NCI-H2107 treated with DMSO at 0.1 percent for 48 hours (cell line): ENCODE results near the gene ABCF3.

Source experiments
- DNase-seq: peaks from one replicate; lab custom pipeline; 2025; ENCODE audit not compliant: unreplicated experiment; lab: John Stamatoyannopoulos, UW

Gene ABCF3

DNA sequence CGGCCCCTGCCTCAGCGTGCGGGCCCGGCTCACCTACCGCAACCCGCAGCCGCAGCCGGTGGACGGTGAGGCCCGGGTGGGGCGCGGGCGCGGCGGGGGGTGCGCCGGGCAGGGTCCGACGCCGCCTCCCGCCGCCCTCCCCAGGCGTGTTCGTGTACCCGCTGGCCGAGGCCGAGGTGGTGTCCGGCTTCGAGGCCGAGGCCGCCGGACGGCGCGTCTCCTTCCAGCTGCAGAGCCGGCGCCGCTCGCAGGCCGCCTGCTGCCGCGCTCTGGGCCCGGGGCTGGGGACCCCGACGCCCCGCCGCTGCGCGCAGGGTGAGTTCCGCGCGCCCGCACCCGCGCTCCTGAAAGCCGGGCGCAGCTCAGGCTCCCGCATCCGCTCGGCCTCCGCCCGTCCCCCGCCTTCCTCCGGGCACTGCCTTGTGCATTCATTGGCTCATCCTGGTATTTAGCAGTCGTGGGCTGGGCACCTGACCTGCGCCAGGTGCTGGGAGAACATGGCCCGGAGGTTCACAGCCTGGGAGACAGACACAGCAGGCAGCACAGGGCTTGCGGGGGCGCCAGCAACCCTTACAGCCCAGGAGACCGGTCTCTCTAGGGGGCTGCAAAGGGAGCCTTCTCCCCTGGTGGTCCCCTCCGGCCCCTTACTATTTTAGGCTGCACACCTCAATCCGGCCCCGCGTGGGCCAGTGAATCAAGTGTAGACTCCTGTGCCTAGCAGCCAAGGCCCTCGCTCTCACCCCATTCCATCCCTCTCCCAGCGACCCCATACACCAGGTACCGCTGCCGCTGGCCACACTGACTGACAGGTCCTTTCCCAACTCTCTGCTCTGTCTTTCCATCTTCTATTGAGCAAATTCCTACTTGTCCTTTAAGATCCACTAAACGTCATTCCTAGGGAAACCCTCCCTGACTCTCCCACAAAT lies 44.9 kb downstream of the ABCF3 start:
- peak; percentile 79 for DNase-seq

DNA sequence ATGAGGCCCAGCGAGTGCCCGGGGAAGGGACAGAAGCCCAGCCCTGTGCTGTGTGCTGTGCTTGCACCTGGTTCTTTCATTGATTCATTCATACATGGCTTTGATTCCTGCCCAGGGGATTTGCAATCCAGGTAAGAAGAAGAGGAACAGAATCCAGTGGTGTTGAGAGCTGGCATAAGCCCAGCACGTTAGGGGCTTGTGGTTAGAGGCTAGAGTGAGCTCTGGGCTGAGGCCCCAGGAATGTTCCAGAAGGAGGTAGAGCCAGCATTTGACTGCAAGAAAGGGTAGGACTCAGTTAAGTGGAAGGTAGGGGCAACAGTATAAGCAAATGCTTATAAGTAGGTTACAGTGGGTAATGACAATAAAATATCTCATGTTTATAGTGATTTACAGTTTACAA lies 45.7 kb downstream of the ABCF3 start:
- peak; percentile 63 for DNase-seq

GRCh38 chr3:184233127-184233843 lies 47.3 kb downstream of the ABCF3 start:
- no peak for DNase-seq

DNA sequence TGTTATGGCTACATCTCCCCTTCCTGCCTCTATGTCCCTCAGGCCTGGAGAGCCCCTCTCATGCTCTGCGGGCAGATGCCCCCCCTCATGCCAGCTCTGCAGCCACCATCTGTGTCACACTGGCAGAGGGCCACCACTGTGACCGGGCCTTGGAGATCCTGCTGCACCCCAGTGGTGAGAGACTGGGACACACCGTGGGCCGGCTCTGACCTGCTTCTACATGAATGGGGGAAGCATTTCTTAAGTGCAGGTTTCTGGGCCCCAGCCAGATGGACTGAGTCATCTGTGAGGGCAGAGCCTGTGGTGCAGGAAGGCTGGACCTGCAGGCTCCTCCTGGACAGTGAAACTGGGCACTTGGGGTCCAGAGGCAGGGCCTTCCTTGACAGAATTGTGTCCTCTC lies 48.2 kb downstream of the ABCF3 start:
- DNase-seq: no peak

- DNase-seq: no peak
Observed at GRCh38 chr3:184234671-184235380, 48.8 kb downstream of the ABCF3 start.

DNA sequence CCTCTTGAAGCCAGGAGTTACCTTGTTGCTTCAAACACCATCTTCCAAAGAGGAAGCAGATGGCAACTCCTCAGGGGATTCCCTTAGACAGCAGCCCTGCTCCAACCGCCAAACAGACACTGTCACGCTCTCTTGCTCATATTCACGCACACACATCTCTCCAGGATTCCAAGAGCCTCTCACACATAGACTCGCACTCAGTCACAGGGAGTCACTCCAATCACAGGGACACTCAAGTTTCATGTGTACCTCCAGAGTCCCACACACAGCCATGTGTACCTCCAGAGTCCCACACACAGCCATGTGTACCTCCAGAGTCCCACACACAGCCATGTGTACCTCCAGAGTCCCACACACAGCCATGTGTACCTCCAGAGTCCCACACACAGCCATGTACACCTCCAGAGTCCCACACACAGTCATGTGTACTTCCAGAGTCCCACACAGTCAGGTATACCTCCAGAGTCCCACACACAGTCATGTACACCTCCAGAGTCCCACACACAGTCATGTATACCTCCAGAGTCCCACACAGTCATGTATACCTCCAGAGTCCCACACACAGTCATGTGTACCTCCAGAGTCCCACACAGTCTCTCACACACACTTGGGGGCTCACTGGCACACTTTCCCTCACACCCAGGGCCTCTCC lies 49.5 kb downstream of the ABCF3 start:
- DNase-seq: peak; percentile 41

- DNase-seq: no peak
Observed at GRCh38 chr3:184236033-184236410, 50.0 kb downstream of the ABCF3 start.

- DNase-seq: no peak
Observed at GRCh38 chr3:184236636-184237035, 50.6 kb downstream of the ABCF3 start.

GRCh38 chr3:184237211-184237610 lies 51.2 kb downstream of the ABCF3 start:
- DNase-seq: no peak

DNA sequence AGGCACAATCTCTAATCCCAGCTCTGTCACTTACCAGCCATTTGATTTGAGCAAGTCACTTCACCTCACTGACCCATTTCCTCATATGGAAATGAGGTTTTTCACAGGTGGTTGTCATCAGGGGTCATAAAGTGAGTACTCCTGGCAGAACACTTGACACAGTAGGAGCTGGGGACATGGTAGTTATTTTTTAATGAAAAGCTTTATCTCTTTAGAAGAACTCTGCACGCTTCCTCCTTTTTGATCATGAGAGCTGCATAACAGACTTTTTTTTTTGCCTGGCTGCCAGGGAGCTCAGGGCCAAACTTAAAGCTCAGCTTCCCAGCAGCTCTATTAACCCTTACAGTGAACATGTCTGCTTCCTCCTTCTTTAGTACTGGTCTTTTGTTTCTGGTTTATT lies 51.8 kb downstream of the ABCF3 start:
- DNase-seq: no peak

GRCh38 chr3:184238246-184238818 lies 52.3 kb downstream of the ABCF3 start:
- DNase-seq: no peak

DNA sequence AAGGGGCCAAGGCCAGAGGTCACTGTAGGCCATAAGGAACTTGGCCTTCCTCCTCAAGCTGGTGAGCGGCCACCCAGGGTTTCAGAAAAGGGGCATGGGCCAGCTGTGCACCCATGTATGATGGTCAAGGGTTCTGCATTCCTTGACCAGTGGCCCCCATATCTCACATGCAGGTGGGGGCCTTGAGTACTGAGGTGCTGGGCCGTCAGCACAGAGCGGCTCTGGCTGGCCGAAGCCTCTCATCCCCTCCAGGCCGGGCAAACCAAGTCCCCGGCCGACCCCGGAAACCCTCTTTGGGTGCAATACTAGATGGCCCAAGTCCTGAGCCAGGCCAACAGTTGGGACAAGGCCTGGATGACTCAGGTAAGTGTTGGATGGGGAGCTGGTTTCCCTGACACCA lies 53.2 kb downstream of the ABCF3 start:
- DNase-seq: no peak

DNA sequence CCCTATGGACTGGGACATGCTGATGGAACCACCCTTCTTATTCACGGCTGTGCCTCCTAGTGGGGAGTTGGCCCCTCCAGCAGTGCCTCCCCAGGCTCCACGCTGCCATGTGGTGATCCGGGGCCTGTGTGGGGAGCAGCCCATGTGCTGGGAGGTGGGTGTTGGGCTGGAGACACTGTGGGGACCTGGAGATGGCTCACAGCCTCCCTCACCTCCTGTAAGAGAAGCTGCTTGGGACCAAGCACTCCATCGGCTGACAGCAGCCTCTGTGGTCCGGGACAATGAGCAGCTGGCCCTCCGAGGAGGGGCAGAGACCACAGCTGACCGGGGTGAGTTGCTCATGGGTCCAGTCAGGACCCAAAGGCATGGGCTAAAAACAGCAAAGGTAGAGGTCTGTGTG lies 53.7 kb downstream of the ABCF3 start:
- no peak for DNase-seq

- DNase-seq: no peak
Observed at GRCh38 chr3:184240384-184241140, 54.6 kb downstream of the ABCF3 start.

DNA sequence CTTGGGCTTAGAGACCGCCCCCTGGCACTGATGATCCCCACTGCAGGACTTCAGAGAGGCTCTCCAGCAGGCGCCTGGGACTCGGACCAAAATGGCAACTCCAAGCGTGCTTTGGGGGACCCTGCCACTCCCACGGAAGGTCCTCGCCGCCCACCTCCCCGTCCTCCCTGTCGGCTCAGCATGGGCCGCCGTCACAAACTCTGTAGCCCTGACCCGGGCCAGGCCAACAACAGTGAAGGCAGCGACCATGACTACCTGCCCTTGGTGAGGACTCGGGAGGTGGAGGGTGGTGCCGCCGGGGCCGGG lies 55.1 kb downstream of the ABCF3 start:
- no peak for DNase-seq

GRCh38 chr3:184241447-184242296 lies 55.7 kb downstream of the ABCF3 start:
- no peak for DNase-seq

DNA sequence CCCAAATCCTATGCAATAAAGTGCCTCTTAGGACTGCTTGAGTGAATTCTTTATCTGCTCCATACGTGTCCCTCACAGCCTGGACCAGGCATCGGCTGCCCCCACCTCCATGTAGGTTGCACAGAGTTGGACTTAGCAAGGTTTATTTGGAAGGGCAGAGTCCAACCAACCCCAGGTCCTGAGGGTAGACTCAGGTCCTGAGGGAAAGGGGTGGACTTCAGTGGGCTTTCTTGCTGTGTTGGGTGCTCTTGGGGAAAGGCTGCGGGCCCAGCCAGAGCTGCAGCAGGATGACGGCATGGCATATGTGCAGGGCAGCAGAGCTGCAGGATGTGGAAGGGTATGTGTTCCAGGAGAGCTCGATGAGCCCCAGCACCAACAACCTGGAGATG lies 56.3 kb downstream of the ABCF3 start:
- no peak for DNase-seq
